NCI-H524 treated with DMSO at 0.1 percent for 48 hours (cell line): ENCODE results near the gene SBNO2.
"Not testable (repeated sequence)": the region's sequence is repeated elsewhere in the genome, so short reads cannot be mapped to it uniquely, and the experiment has no call there.

Experiments used
- DNase-seq: peaks from one replicate; lab custom pipeline; 2025; lab: John Stamatoyannopoulos, UW

The SBNO2 gene

GRCh38 chr19:1208830-1209229 is 34.8 kb upstream of the SBNO2 start:
- DNase-seq: not testable (repeated sequence)

- no peak for DNase-seq
Observed at GRCh38 chr19:1206864-1207450, 32.9 kb upstream of the SBNO2 start.

- DNase-seq: no peak
Observed at GRCh38 chr19:1206150-1206863, 32.2 kb upstream of the SBNO2 start.

GRCh38 chr19:1205114-1206099 is 31.3 kb upstream of the SBNO2 start, which contains the start of gene STK11:
Gene STK11, plus strand, starts transcription at chr19:1205778. Its CDS starts 1,136 bp downstream, at chr19:1206914.
- peak; percentile 81 for DNase-seq

- not testable (repeated sequence) for DNase-seq
Observed at GRCh38 chr19:1200614-1201013, 26.5 kb upstream of the SBNO2 start.

- DNase-seq: no peak
Observed at GRCh38 chr19:1199531-1199930, 25.5 kb upstream of the SBNO2 start.

- DNase-seq: no peak
Observed at GRCh38 chr19:1189419-1189818, 15.4 kb upstream of the SBNO2 start.

- DNase-seq: no peak
Observed at GRCh38 chr19:1183543-1184172, 9.6 kb upstream of the SBNO2 start.

- no peak for DNase-seq
Observed at GRCh38 chr19:1182727-1183126, 8.7 kb upstream of the SBNO2 start.

- DNase-seq: no peak
Observed at GRCh38 chr19:1182068-1182467, 8.0 kb upstream of the SBNO2 start.

GRCh38 chr19:1181606-1182005 is 7.5 kb upstream of the SBNO2 start:
- DNase-seq: no peak

- DNase-seq: no peak
Observed at GRCh38 chr19:1177322-1178114, 3.5 kb upstream of the SBNO2 start.

GRCh38 chr19:1173159-1173844 is 766 bp downstream of the SBNO2 start:
- DNase-seq: no peak

- DNase-seq: no peak
Observed at GRCh38 chr19:1172353-1173158, 1.5 kb downstream of the SBNO2 start.

GRCh38 chr19:1171755-1172352 is 2.2 kb downstream of the SBNO2 start:
- no peak for DNase-seq

GRCh38 chr19:1170938-1171754 is 2.9 kb downstream of the SBNO2 start:
- no peak for DNase-seq

- DNase-seq: no peak
Observed at GRCh38 chr19:1169921-1170885, 3.9 kb downstream of the SBNO2 start.
